Measurements from ENCODE around the gene TEX19.
A peak's percentile ranks its signal among the peaks of the same experiment; 100 is the strongest.
"Not testable (repeated sequence)": the region's sequence is repeated elsewhere in the genome, so short reads cannot be mapped to it uniquely, and the experiment has no call there.

TEX19 gene

DNA sequence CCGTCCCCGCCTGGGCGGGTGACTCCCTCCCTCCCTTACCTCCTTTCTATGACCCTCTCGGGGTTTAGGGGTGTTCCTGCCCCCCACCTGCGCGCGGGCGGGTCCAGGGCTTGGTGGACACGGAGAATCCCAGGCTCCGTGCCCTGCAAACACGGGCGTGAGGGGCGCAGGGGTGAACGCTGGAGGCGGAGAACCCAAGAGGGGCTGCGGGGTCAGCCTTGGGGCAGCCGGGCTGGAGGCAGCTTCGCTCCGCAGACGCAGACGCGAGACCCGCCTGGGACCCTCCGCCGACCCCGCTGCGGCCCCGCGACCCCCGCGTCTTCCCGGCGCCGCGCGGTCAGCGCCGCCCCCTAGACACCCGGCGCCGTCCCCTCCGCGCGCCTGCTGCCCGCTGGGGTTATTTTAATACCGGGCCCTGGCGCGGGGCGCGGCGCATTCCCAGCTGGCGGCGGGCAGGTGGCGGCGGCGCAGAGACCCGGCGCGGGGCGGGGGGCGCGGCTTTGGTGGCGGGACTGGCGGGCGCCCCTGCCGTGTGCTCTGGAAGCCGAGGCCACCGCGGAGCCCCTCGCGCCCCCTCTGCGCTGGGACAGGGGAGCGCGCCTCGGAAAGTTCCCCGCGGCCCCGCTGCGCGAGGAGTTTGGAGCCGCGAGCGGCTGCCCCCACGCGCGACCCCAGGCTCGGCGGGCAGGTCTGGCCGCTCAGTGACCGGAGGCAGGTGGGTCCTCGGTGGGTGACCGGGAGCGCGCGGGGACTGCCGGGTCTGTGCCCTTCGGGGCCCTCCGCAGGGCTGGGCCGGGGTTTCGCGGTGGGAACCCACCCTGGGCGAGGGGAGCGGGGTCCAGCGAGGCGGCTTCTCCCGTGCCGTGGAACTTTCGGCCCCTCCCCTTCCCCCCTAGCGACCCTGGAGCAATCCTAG is 12.5 kb downstream of the TEX19 start, which contains the start of gene UTS2R:
Gene UTS2R, plus strand, starts transcription at position 433 of the 916 bp plus-strand sequence. CDS start 2,560 bp downstream, outside the sequence.
- no peak within 1 kb of the TSS for H2AFZ ChIP-seq (ENCODE audit: low read depth, low read length)
- peak within 1 kb of the TSS; percentile 60 for H3K9ac ChIP-seq (ENCODE audit: low read length)
- H4K8ac ChIP-seq (ENCODE audit: low read length), result no peak within 1 kb of the TSS
- H2AK5ac ChIP-seq (ENCODE audit: low read length, severe bottlenecking), result no peak within 1 kb of the TSS
- peaks cover 16% of the 10 kb centered on the region for H3K4me1 ChIP-seq (ENCODE audit: control insufficient read depth, insufficient read depth, low read depth, low read length)
- peak within 1 kb of the TSS in 1 of 2 experiments; percentile 9 for H3K23ac ChIP-seq (ENCODE audit: low read length in 2 of 2)
- H2BK5ac ChIP-seq (ENCODE audit: low read depth, low read length, poor library complexity, severe bottlenecking), result no peak within 1 kb of the TSS
- no peak within 1 kb of the TSS for H2BK12ac ChIP-seq (ENCODE audit: low read length in 2 of 2)
- H3K14ac ChIP-seq (ENCODE audit: low read length in 2 of 2), result no peak within 1 kb of the TSS
- H3K4me3 ChIP-seq (ENCODE audit: insufficient read depth in 1 of 2, low read depth in 1 of 2, low read length in 2 of 2), result peak within 1 kb of the TSS in 1 of 2 experiments; percentile 79
- H3K27me3 ChIP-seq (ENCODE audit: control insufficient read depth in 1 of 2, insufficient read depth in 1 of 2, low read length in 2 of 2), result peaks cover 52 to 72% of the 10 kb centered on the region in 2 experiments
- H3K4ac ChIP-seq (ENCODE audit: low read depth in 1 of 2, low read length in 2 of 2), result no peak within 1 kb of the TSS
- H3K79me1 ChIP-seq (replicated peaks; ENCODE audit: low read length, poor library complexity, severe bottlenecking), result no peaks in the 10 kb centered on the region
- H3K27ac ChIP-seq (ENCODE audit: low read length, poor library complexity, severe bottlenecking), result no peak within 1 kb of the TSS
- H3K18ac ChIP-seq (ENCODE audit: low read depth in 1 of 2, low read length in 2 of 2), result peak within 1 kb of the TSS in 1 of 2 experiments; percentile 2
- 9% methylated on average over 91 of the region's 109 CpGs for whole genome bisulfite sequencing
- H2BK15ac ChIP-seq (ENCODE audit: low read depth, poor library complexity, severe bottlenecking), result no peak within 1 kb of the TSS
- H3K36me3 ChIP-seq (ENCODE audit: control insufficient read depth in 1 of 2, insufficient read depth in 2 of 2, low read depth in 1 of 2, low read length in 2 of 2), result no peaks in the 10 kb centered on the region
- DNase-seq, result no peak
- H2BK120ac ChIP-seq (ENCODE audit: low read depth, low read length), result no peak within 1 kb of the TSS
- H3K9me3 ChIP-seq (ENCODE audit: control insufficient read depth, low read length), result no peaks in the 10 kb centered on the region
- no peak within 1 kb of the TSS for H3K4me2 ChIP-seq (ENCODE audit: low read length, poor library complexity, severe bottlenecking)
- H4K91ac ChIP-seq (ENCODE audit: low read length), result no peak within 1 kb of the TSS

DNA sequence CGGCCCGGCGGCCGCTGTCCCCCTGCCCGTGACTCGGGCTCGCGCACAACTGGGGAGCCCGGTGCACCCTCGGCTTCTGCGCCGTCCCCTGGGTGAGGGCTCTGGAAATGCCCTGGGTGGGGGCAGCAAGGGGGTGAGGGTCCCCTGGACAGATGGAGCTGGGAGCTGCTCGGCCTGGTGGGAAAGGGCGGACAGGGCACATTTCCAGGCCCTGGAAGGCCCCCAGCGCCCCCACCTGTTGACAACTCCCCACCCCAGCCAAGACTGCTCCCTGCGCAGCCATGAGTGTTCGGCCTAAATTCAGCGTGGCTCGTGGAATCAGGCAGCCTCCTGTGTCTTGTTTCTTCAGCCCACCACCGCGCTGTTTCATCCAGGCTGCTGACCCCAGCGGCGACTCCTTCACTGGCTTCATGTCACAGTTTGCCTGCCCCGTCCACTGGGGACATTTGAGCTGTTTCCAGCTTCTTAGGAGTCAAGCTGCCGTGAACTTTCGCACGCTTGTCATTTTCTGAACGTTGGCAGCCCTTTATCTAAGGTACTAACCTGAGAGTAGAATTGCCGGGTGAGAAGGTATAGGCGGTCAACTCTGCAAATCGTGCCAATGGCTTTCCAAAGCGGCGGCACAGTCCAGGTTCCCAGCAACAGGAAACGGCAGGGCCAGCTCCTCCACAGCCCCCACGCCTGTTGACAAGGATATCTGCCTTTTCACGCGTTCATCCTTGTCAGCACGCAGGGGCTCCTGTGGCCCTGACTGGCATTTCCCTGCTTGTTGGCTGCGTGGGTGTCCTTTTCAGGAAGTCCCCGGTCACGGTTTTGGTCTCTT is 13.4 kb downstream of the TEX19 start:
- Histone ChIP-seq H3K14ac (ENCODE audit: low read length in 2 of 2) (no peak overlapping the region), H3K4me2 (ENCODE audit: low read length, poor library complexity, severe bottlenecking) (no peak overlapping the region), H3K4ac (ENCODE audit: low read depth in 1 of 2, low read length in 2 of 2) (no peak overlapping the region), H3K18ac (ENCODE audit: low read depth in 1 of 2, low read length in 2 of 2) (no peak overlapping the region), H2BK5ac (ENCODE audit: low read depth, low read length, poor library complexity, severe bottlenecking) (no peak overlapping the region), H3K4me3 (ENCODE audit: insufficient read depth in 1 of 2, low read depth in 1 of 2, low read length in 2 of 2) (no peak overlapping the region), H3K4me1 (ENCODE audit: control insufficient read depth, insufficient read depth, low read depth, low read length) (peaks cover 16% of the 10 kb centered on the region), H2BK12ac (ENCODE audit: low read length in 2 of 2) (no peak overlapping the region), H2BK120ac (ENCODE audit: low read depth, low read length) (no peak overlapping the region), H3K36me3 (ENCODE audit: control insufficient read depth in 1 of 2, insufficient read depth in 2 of 2, low read depth in 1 of 2, low read length in 2 of 2) (no peaks in the 10 kb centered on the region), H3K27ac (ENCODE audit: low read length, poor library complexity, severe bottlenecking) (no peak overlapping the region), H3K27me3 (ENCODE audit: control insufficient read depth in 1 of 2, insufficient read depth in 1 of 2, low read length in 2 of 2) (peaks cover 50 to 75% of the 10 kb centered on the region in 2 experiments), H2AK5ac (ENCODE audit: low read length, severe bottlenecking) (no peak overlapping the region), H2AFZ (ENCODE audit: low read depth, low read length) (no peak overlapping the region), H3K23ac (ENCODE audit: low read length in 2 of 2) (no peak overlapping the region), H3K79me1 (replicated peaks; ENCODE audit: low read length, poor library complexity, severe bottlenecking) (no peaks in the 10 kb centered on the region), H2BK15ac (ENCODE audit: low read depth, poor library complexity, severe bottlenecking) (no peak overlapping the region), H4K8ac (ENCODE audit: low read length) (no peak overlapping the region), H3K9ac (ENCODE audit: low read length) (no peak overlapping the region), H3K9me3 (ENCODE audit: control insufficient read depth, low read length) (no peaks in the 10 kb centered on the region), H4K91ac (ENCODE audit: low read length) (no peak overlapping the region)
- WGBS, result 66% methylated on average over 41 of the region's 41 CpGs
- no peak for DNase-seq

DNA sequence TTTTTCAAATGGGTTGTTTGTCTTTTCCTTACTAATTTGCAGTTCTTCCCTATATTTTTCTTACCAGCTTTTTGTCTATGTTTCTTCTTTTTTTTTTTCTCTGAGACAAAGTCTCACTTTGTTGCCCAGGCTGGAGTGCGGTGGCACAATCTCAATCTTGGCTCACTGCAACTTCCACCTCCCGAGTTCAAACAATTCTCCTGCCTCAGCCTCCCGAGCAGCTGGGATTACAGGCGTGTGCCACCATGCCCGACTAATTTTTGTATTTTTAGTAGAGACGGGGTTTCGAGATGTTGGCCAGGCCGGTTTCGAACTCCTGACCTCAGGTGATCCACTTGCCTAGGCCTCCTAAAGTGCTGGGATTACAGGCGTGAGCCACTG is 14.0 kb downstream of the TEX19 start:
- H2BK12ac ChIP-seq (ENCODE audit: low read length in 2 of 2); H2AK5ac ChIP-seq (ENCODE audit: low read length, severe bottlenecking); H3K36me3 ChIP-seq (ENCODE audit: control insufficient read depth in 1 of 2, insufficient read depth in 2 of 2, low read depth in 1 of 2, low read length in 2 of 2); H3K4me3 ChIP-seq (ENCODE audit: insufficient read depth in 1 of 2, low read depth in 1 of 2, low read length in 2 of 2); H2BK120ac ChIP-seq (ENCODE audit: low read depth, low read length); H3K79me1 ChIP-seq (replicated peaks; ENCODE audit: low read length, poor library complexity, severe bottlenecking); H3K4me2 ChIP-seq (ENCODE audit: low read length, poor library complexity, severe bottlenecking); H4K91ac ChIP-seq (ENCODE audit: low read length); H3K9ac ChIP-seq (ENCODE audit: low read length); H3K27ac ChIP-seq (ENCODE audit: low read length, poor library complexity, severe bottlenecking); H2AFZ ChIP-seq (ENCODE audit: low read depth, low read length); H3K14ac ChIP-seq (ENCODE audit: low read length in 2 of 2); H4K8ac ChIP-seq (ENCODE audit: low read length); H3K4ac ChIP-seq (ENCODE audit: low read depth in 1 of 2, low read length in 2 of 2); H3K18ac ChIP-seq (ENCODE audit: low read depth in 1 of 2, low read length in 2 of 2); H2BK15ac ChIP-seq (ENCODE audit: low read depth, poor library complexity, severe bottlenecking); H3K23ac ChIP-seq (ENCODE audit: low read length in 2 of 2); H3K9me3 ChIP-seq (ENCODE audit: control insufficient read depth, low read length); DNase-seq; H2BK5ac ChIP-seq (ENCODE audit: low read depth, low read length, poor library complexity, severe bottlenecking): not testable (repeated sequence)
- WGBS, result 94% methylated on average over 10 of the region's 10 CpGs
- Histone ChIP-seq H3K4me1 (ENCODE audit: control insufficient read depth, insufficient read depth, low read depth, low read length) (peaks cover 16% of the 10 kb centered on the region), H3K27me3 (ENCODE audit: control insufficient read depth in 1 of 2, insufficient read depth in 1 of 2, low read length in 2 of 2) (peaks cover 45 to 76% of the 10 kb centered on the region in 2 experiments)
